GM18507 (cell line): ENCODE data around the gene GET3.

Source experiments
- DNase-seq: peaks from one replicate; pipeline ENCODE4 v3.0.0; 2011; ENCODE audit warnings: low read depth; ENCODE audit not compliant: insufficient read length; ENCODE audit errors: extremely low spot score
- FAIRE-seq: peaks from 2 replicates; lab custom pipeline; 2011; peaks lifted over from hg19 to GRCh38; lab: Jason Lieb, UNC

GET3 gene

GRCh38 chr19:12774588-12775555 is 37.6 kb downstream of the GET3 start, which contains the start of gene HOOK2:
HOOK2 (minus strand) TSS chr19:12775552; CDS start chr19:12775449, 103 bp downstream.
- FAIRE-seq: no peak
- DNase-seq: no peak

- FAIRE-seq: peak; percentile 67
- DNase-seq: no peak
Measured at GRCh38 chr19:12777217-12778016, 40.1 kb downstream of the GET3 start.

GRCh38 chr19:12778017-12778904 is 41.0 kb downstream of the GET3 start:
- DNase-seq (no peak), FAIRE-seq (peak; percentile 56)

GRCh38 chr19:12778905-12779161 is 41.5 kb downstream of the GET3 start:
- FAIRE-seq: no peak

GRCh38 chr19:12779162-12779993 is 42.1 kb downstream of the GET3 start:
- FAIRE-seq (peak; percentile 51), DNase-seq (no peak)

More at GRCh38 chr19:12778905-12779161, 41.5 kb downstream of the GET3 start:
- DNase-seq: no peak

- FAIRE-seq: no peak
- DNase-seq: no peak
Measured at GRCh38 chr19:12782174-12782423, 44.8 kb downstream of the GET3 start.

- DNase-seq (no peak), FAIRE-seq (peak; percentile 58)
Measured at GRCh38 chr19:12782424-12783290, 45.4 kb downstream of the GET3 start.

- DNase-seq (no peak), FAIRE-seq (no peak)
Measured at GRCh38 chr19:12783291-12783848, 46.1 kb downstream of the GET3 start.

- DNase-seq: no peak
Measured at GRCh38 chr19:12783849-12784393, 46.6 kb downstream of the GET3 start.

GRCh38 chr19:12784394-12784870 is 47.1 kb downstream of the GET3 start:
- no peak for DNase-seq
- FAIRE-seq: no peak

More at GRCh38 chr19:12783849-12784393, 46.6 kb downstream of the GET3 start:
- FAIRE-seq: no peak

GRCh38 chr19:12784871-12785430 is 47.7 kb downstream of the GET3 start:
- FAIRE-seq (peak; percentile 52), DNase-seq (no peak)

GRCh38 chr19:12785431-12786031 is 48.2 kb downstream of the GET3 start:
- no peak for FAIRE-seq

GRCh38 chr19:12786141-12786870 is 49.0 kb downstream of the GET3 start:
- FAIRE-seq (no peak), DNase-seq (no peak)

More at GRCh38 chr19:12785431-12786031, 48.2 kb downstream of the GET3 start:
- no peak for DNase-seq

GRCh38 chr19:12786952-12787351 is 49.7 kb downstream of the GET3 start:
- no peak for FAIRE-seq
- no peak for DNase-seq

GRCh38 chr19:12787458-12787857 is 50.2 kb downstream of the GET3 start:
- DNase-seq: no peak
- FAIRE-seq: no peak
